Renal pelvis (tissue), 4 donors: Measurements from ENCODE around the gene FYB1. TPM values are rescaled to one million over a fixed set of nuclear protein-coding genes. Genes with fewer than 3 reads are reported as not detected.

Source experiments
- DNase-seq: peaks from one replicate; pipeline ENCODE4 v3.0.0-alpha.2; 2013
- polyA plus RNA-seq, 3 donors: library from polyadenylated mRNA; unstranded; fragments of 120-200 nt; gene quantifications; one replicate each; pipeline ENCODE4 v1.2.1, GENCODE V29; 2013; ENCODE audit not compliant: insufficient read length in 3 of 3

The FYB1 gene
- polyA plus RNA-seq, 3 donors = 3.7 to 4.8 (median 4.1) TPM

- DNase-seq = no peak
Measured at GRCh38 chr5:39161578-39161977, 57.8 kb downstream of the FYB1 start.

GRCh38 chr5:39160576-39161213 lies 58.7 kb downstream of the FYB1 start:
- no peak for DNase-seq

GRCh38 chr5:39159811-39160490 lies 59.4 kb downstream of the FYB1 start:
- no peak for DNase-seq

- DNase-seq = no peak
Measured at GRCh38 chr5:39158786-39159185, 60.6 kb downstream of the FYB1 start.

- no peak for DNase-seq
Measured at GRCh38 chr5:39158127-39158593, 61.2 kb downstream of the FYB1 start.

- no peak for DNase-seq
Measured at GRCh38 chr5:39157701-39158100, 61.7 kb downstream of the FYB1 start.

GRCh38 chr5:39156082-39156481 lies 63.3 kb downstream of the FYB1 start:
- DNase-seq = no peak

GRCh38 chr5:39151745-39152144 lies 67.6 kb downstream of the FYB1 start:
- DNase-seq = no peak

GRCh38 chr5:39149966-39150365 lies 69.4 kb downstream of the FYB1 start:
- no peak for DNase-seq

- DNase-seq = no peak
Measured at GRCh38 chr5:39148983-39149534, 70.3 kb downstream of the FYB1 start.

- no peak for DNase-seq
Measured at GRCh38 chr5:39146831-39147540, 72.4 kb downstream of the FYB1 start.

- no peak for DNase-seq
Measured at GRCh38 chr5:39143151-39143860, 76.1 kb downstream of the FYB1 start.

GRCh38 chr5:39140558-39141168 lies 78.7 kb downstream of the FYB1 start:
- DNase-seq = no peak

- DNase-seq = no peak
Measured at GRCh38 chr5:39138892-39139291, 80.5 kb downstream of the FYB1 start.

GRCh38 chr5:39137819-39138451 lies 81.4 kb downstream of the FYB1 start:
- no peak for DNase-seq

- no peak for DNase-seq
Measured at GRCh38 chr5:39137391-39137790, 82.0 kb downstream of the FYB1 start.

- DNase-seq = peak; percentile 7
Measured at GRCh38 chr5:39132792-39133191, 86.6 kb downstream of the FYB1 start.

- no peak for DNase-seq
Measured at GRCh38 chr5:39132128-39132447, 87.3 kb downstream of the FYB1 start.

- DNase-seq = no peak
Measured at GRCh38 chr5:39131210-39132127, 87.9 kb downstream of the FYB1 start.

GRCh38 chr5:39130716-39131115 lies 88.6 kb downstream of the FYB1 start:
- DNase-seq = no peak
